IMR-90 (cell line): ENCODE data around the gene CCL13. TPM values are rescaled to one million over a fixed set of nuclear protein-coding genes. Genes with fewer than 3 reads are reported as not detected.
A peak's percentile ranks its signal among the peaks of the same experiment; 100 is the strongest.

Experiments
- ATAC-seq: fragments of 200-7000 bp; cut with Tn5 transposase; 2 replicates; pipeline ENCODE4 v1.9.1; 2020; ENCODE audit warnings: low read depth, mild to moderate bottlenecking, moderate library complexity
- BruUV-seq: library from RNA; stranded (reverse); fragments of 400-500 nt; replicated peaks from 2 replicates; lab custom pipeline; 2021; lab: Mats Ljungman, UMichigan
- CTCF ChIA-PET: fragments of 300-600 bp; formaldehyde crosslinking; extraction: SDS; loops from one replicate; lab custom pipeline; 2021; ENCODE audit warnings: antibody characterized with exemption; lab: Yijun Ruan, JAX
- POLR2A ChIA-PET: fragments of 300-600 bp; sonication (Branson Sonifier 250); formaldehyde crosslinking; loops from one replicate; lab custom pipeline; 2022; ENCODE audit warnings: antibody characterized with exemption; ENCODE audit not compliant: unreplicated experiment; lab: Charles Lee
- DNase-seq: peaks from one replicate; pipeline ENCODE4 v3.0.0; 2013
- H2AFZ ChIP-seq: replicated peaks from 2 replicates; pipeline ENCODE3; 2013; ENCODE audit warnings: low read length, mild to moderate bottlenecking; ENCODE audit not compliant: poor library complexity
- H2AK5ac ChIP-seq: 2 replicates; pipeline ENCODE4 v1.6.1; 2013; ENCODE audit warnings: low read depth, low read length, inconsistent platforms
- H2AK9ac ChIP-seq: replicated peaks from 2 replicates; pipeline ENCODE3; 2013; ENCODE audit warnings: mild to moderate bottlenecking, low read depth, low read length, moderate library complexity; ENCODE audit not compliant: poor library complexity
- H2BK120ac ChIP-seq: 2 replicates; pipeline ENCODE4 v1.6.1; 2013; ENCODE audit warnings: low read depth, low read length, inconsistent platforms
- H2BK15ac ChIP-seq: 3 replicates; pipeline ENCODE4 v1.6.1; 2013; ENCODE audit warnings: low read depth, low read length, inconsistent platforms
- H2BK20ac ChIP-seq: 2 replicates; pipeline ENCODE4 v1.6.1; 2013; ENCODE audit warnings: low read depth, mild to moderate bottlenecking, inconsistent platforms, low read length, moderate library complexity
- H2BK5ac ChIP-seq: 2 replicates; pipeline ENCODE4 v1.6.1; 2013; ENCODE audit warnings: mild to moderate bottlenecking, low read depth, low read length, inconsistent platforms; ENCODE audit not compliant: poor library complexity, severe bottlenecking
- H3K14ac ChIP-seq: replicated peaks from 2 replicates; pipeline ENCODE4 v1.6.1; 2013; ENCODE audit warnings: low read depth, low read length, inconsistent platforms
- H3K18ac ChIP-seq: 2 replicates; pipeline ENCODE4 v1.6.1; 2013; ENCODE audit warnings: low read depth, low read length, control low read depth
- H3K23ac ChIP-seq: 2 replicates; pipeline ENCODE4 v1.6.1; 2013; ENCODE audit warnings: low read depth, low read length, inconsistent platforms
- H3K27ac ChIP-seq: 2 replicates; pipeline ENCODE4 v1.5.1; 2013; ENCODE audit warnings: mild to moderate bottlenecking, control low read depth, low read length; ENCODE audit not compliant: insufficient read depth
- H3K27me3 ChIP-seq: 2 replicates; pipeline ENCODE4 v1.6.1; 2013; ENCODE audit warnings: low read length; ENCODE audit not compliant: control insufficient read depth, insufficient read depth
- H3K36me3 ChIP-seq: 2 replicates; pipeline ENCODE4 v1.6.1; 2013; ENCODE audit warnings: low read length, mixed read lengths; ENCODE audit not compliant: control insufficient read depth, insufficient read depth
- H3K4ac ChIP-seq: 2 replicates; pipeline ENCODE4 v1.6.1; 2013; ENCODE audit warnings: low read depth, low read length, inconsistent platforms
- H3K4me1 ChIP-seq: 2 replicates; pipeline ENCODE4 v1.6.1; 2013; ENCODE audit warnings: low read length, mixed read lengths; ENCODE audit not compliant: control insufficient read depth, insufficient read depth
- H3K4me2 ChIP-seq: 2 replicates; pipeline ENCODE4 v1.6.1; 2013; ENCODE audit warnings: low read depth, mild to moderate bottlenecking, control low read depth, low read length, moderate library complexity
- H3K4me3 ChIP-seq: 2 replicates; pipeline ENCODE4 v1.5.1; 2013; ENCODE audit warnings: low read depth, mild to moderate bottlenecking, control low read depth, low read length, moderate library complexity; ENCODE audit not compliant: insufficient read depth
- H3K56ac ChIP-seq: 2 replicates; pipeline ENCODE4 v1.6.1; 2013; ENCODE audit warnings: low read length, inconsistent platforms; ENCODE audit not compliant: insufficient read depth; ENCODE audit errors: extremely low read depth
- H3K79me1 ChIP-seq, 2 experiments: 2 replicates each; pipeline ENCODE4 v1.6.1; 2013; ENCODE audit warnings: low read length in 2 of 2, inconsistent platforms in 1 of 2, low read depth in 1 of 2
- H3K9ac ChIP-seq: 2 replicates; pipeline ENCODE4 v1.6.1; 2013; ENCODE audit warnings: low read depth, low read length, control low read depth
- H3K9me1 ChIP-seq: 2 replicates; pipeline ENCODE4 v1.6.1; 2013; ENCODE audit warnings: low read length, inconsistent platforms; ENCODE audit not compliant: insufficient read depth
- H3K9me3 ChIP-seq: 2 replicates; pipeline ENCODE4 v1.6.1; 2013; ENCODE audit warnings: low read length; ENCODE audit not compliant: control insufficient read depth, insufficient read depth
- H4K20me1 ChIP-seq: 2 replicates; pipeline ENCODE4 v1.6.1; 2013; ENCODE audit warnings: low read length, inconsistent platforms; ENCODE audit not compliant: insufficient read depth
- H4K5ac ChIP-seq: 2 replicates; pipeline ENCODE4 v1.6.1; 2013; ENCODE audit warnings: mild to moderate bottlenecking, low read depth, low read length, control low read depth
- H4K8ac ChIP-seq, 2 experiments: 2 replicates each; pipeline ENCODE4 v1.6.1; 2013; ENCODE audit warnings: low read depth in 2 of 2, low read length in 2 of 2, control low read depth in 1 of 2, inconsistent platforms in 1 of 2
- H4K91ac ChIP-seq: 2 replicates; pipeline ENCODE4 v1.6.1; 2013; ENCODE audit warnings: low read depth, low read length, inconsistent platforms; ENCODE audit not compliant: insufficient read depth
- CEBPB ChIP-seq: IDR thresholded peaks from 2 replicates; pipeline ENCODE4 v1.6.1; 2012; ENCODE audit warnings: low read depth, low read length, improper control_type of control experiment
- CHD1 ChIP-seq: IDR thresholded peaks from 2 replicates; pipeline ENCODE4 v1.6.1; 2012; ENCODE audit warnings: low read depth, low read length, improper control_type of control experiment
- RCOR1 ChIP-seq: IDR thresholded peaks from 2 replicates; pipeline ENCODE4 v1.6.1; 2012; ENCODE audit warnings: mild to moderate bottlenecking, low read length, improper control_type of control experiment; ENCODE audit not compliant: insufficient replicate concordance
- WGBS, 2 experiments: methylation state at CpG; one replicate each; pipeline versions ENCODE4 v1.1.5 to v1.1.7; 2013; ENCODE audit warnings: missing lambda C conversion rate in 2 of 2; ENCODE audit not compliant: insufficient read length in 1 of 2; ENCODE audit errors: extremely low coverage in 2 of 2; 5-methylcytosine and 5-hydroxymethylcytosine counted together
- dilution Hi-C: fragments of 300-500 bp; cut with HindIII; formaldehyde crosslinking; loops from one replicate; pipeline ENCODE4 v1.14.3; 2018; ENCODE audit warnings: low sequenced_read_pairs; ENCODE audit not compliant: unreplicated experiment
- in situ Hi-C: fragments of 300-500 bp; cut with MboI; formaldehyde crosslinking; loops from 3 replicates; pipeline ENCODE4 v1.14.3; 2019; ENCODE audit warnings: low sequenced_read_pairs, inconsistent platforms, mixed read lengths
- intact Hi-C: fragments of 100-400 bp; cut with micrococcal nuclease; formaldehyde crosslinking; loops from 2 replicates; pipeline ENCODE4 v1.10.0; 2022
- polyA plus RNA-seq, 3 experiments: library from polyadenylated mRNA; depleted of rRNA; stranded (reverse); fragments of >200 nt; gene quantifications; 2 replicates each; pipeline ENCODE4 v1.2.3, GENCODE V29; 2012; ENCODE audit warnings: low replicate concordance in 1 of 3
- total RNA-seq: library from RNA; depleted of rRNA; stranded (reverse); fragments of >200 nt; gene quantifications from 2 replicates; pipeline ENCODE4 v1.2.3, GENCODE V29; 2012

The CCL13 gene
- total and polyA plus RNA-seq, 2 of the 4 experiments (the other 2 are of a cell fraction) = 0.18 TPM; not detected in 1

- peak overlapping the region; percentile 16; the same call in 1 of the 2 replicates for H4K91ac ChIP-seq
- TF ChIP-seq RCOR1 (no peak), CEBPB (peak; percentile 81), CHD1 (no peak)
- DNase-seq (peak; percentile 52), ATAC-seq (peak; percentile 65)
- H3K14ac ChIP-seq = no peak overlapping the region
- peak overlapping the region; percentile 77 for H4K5ac ChIP-seq
- H2BK120ac ChIP-seq = peak overlapping the region; percentile 25; the same call in 1 of the 2 replicates
- 75% methylated on average over 2 of the region's 4 CpGs; no CpG with 5 or more reads in 1 of the 2 experiments for WGBS, 2 experiments
- no peak overlapping the region for H2BK15ac ChIP-seq
- no peak overlapping the region for H3K23ac ChIP-seq
- no peaks in the 10 kb centered on the region for H3K36me3 ChIP-seq
- H2AK9ac ChIP-seq = no peak overlapping the region
- no peak overlapping the region for H3K9ac ChIP-seq
- no peaks in the 10 kb centered on the region for H4K20me1 ChIP-seq
- H3K18ac ChIP-seq = peak overlapping the region; percentile 81; the same call in 1 of the 2 replicates
- CTCF ChIA-PET = no interaction called here
- intact Hi-C loops (loop anchor here (2.0 to 5.0 kb wide), 2 partner anchors 38 to 47 kb away; no protein-coding TSS in a partner anchor), dilution Hi-C loops (no loop called here), in situ Hi-C loops (no loop called here)
- H2BK5ac ChIP-seq = peak overlapping the region; percentile 37
- peak overlapping the region in 1 of 2 experiments; percentile 17; a peak in 1 of 4 replicates for H4K8ac ChIP-seq
- H2AK5ac ChIP-seq = no peak overlapping the region
- H2AFZ ChIP-seq = no peak overlapping the region
- peak overlapping the region; percentile 70 for H3K4me2 ChIP-seq
- H2BK20ac ChIP-seq = peak overlapping the region; percentile 36; the same call in 1 of the 2 replicates
- H3K4me3 ChIP-seq = no peak overlapping the region
- peak overlapping the region; percentile 66; the same call in 1 of the 2 replicates for H3K27ac ChIP-seq
- no TSS peak for BruUV-seq
- no peaks in the 10 kb centered on the region for H3K27me3 ChIP-seq
- POLR2A ChIA-PET = no interaction called here
- H3K79me1 ChIP-seq = no peaks in the 10 kb centered on the region
- H3K56ac ChIP-seq = no peak overlapping the region
- no peaks in the 10 kb centered on the region for H3K9me1 ChIP-seq
- H3K4me1 ChIP-seq = peaks cover 9% of the 10 kb centered on the region; the same call in 1 of the 2 replicates
- H3K4ac ChIP-seq = peak overlapping the region; percentile 21; the same call in 1 of the 2 replicates
- H3K9me3 ChIP-seq = no peaks in the 10 kb centered on the region
Measured at GRCh38 chr17:34314279-34314678, 42.0 kb upstream of the CCL13 start.
